HEK293 (cell line): ENCODE measurements around the gene SLAMF8.

ENCODE experiments used
- CTCF ChIP-seq: fragments of 450-650 bp; formaldehyde crosslinking; IDR thresholded peaks from 2 replicates; pipeline ENCODE4 v1.5.1; 2016; ENCODE audit warnings: missing biosample characterization, missing genetic modification characterization
- KLF16 ChIP-seq: fragments of 450-650 bp; formaldehyde crosslinking; IDR thresholded peaks from 2 replicates; pipeline ENCODE4 v1.5.1; 2017; ENCODE audit warnings: missing biosample characterization, missing genetic modification characterization
- PRDM1 ChIP-seq: fragments of 450-650 bp; formaldehyde crosslinking; IDR thresholded peaks from 2 replicates; pipeline ENCODE4; 2016; ENCODE audit warnings: missing biosample characterization, missing genetic modification characterization
- PRDM4 ChIP-seq: fragments of 450-650 bp; formaldehyde crosslinking; IDR thresholded peaks from 2 replicates; pipeline ENCODE4 v1.5.1; 2017; ENCODE audit warnings: missing biosample characterization, missing genetic modification characterization
- REST ChIP-seq: fragments of 450-650 bp; formaldehyde crosslinking; IDR thresholded peaks from 2 replicates; pipeline ENCODE4 v1.5.1; 2016; ENCODE audit warnings: missing biosample characterization, missing genetic modification characterization
- ZBTB7A ChIP-seq: fragments of 450-650 bp; formaldehyde crosslinking; IDR thresholded peaks from 2 replicates; pipeline ENCODE4 v1.5.1; 2016; ENCODE audit warnings: low read depth, missing biosample characterization, missing genetic modification characterization
- ZNF138 ChIP-seq: fragments of 450-650 bp; formaldehyde crosslinking; IDR thresholded peaks from 2 replicates; pipeline ENCODE4 v1.5.1; 2016; ENCODE audit warnings: missing biosample characterization, missing genetic modification characterization, borderline replicate concordance
- ZNF184 ChIP-seq: fragments of 450-650 bp; IDR thresholded peaks from 2 replicates; pipeline ENCODE4 v1.5.1; 2018; ENCODE audit warnings: missing biosample characterization, mild to moderate bottlenecking, missing genetic modification characterization
- ZNF629 ChIP-seq: fragments of 450-650 bp; formaldehyde crosslinking; IDR thresholded peaks from 2 replicates; pipeline ENCODE4 v1.5.1; 2017; ENCODE audit warnings: missing biosample characterization, missing genetic modification characterization
- ZSCAN4 ChIP-seq: fragments of 450-650 bp; formaldehyde crosslinking; IDR thresholded peaks from 2 replicates; pipeline ENCODE4 v1.5.1; 2017; ENCODE audit warnings: missing biosample characterization, missing genetic modification characterization
- ZSCAN5A ChIP-seq: fragments of 450-650 bp; formaldehyde crosslinking; IDR thresholded peaks from 2 replicates; pipeline ENCODE4 v1.5.1; 2016; ENCODE audit warnings: missing biosample characterization, missing genetic modification characterization

- TF ChIP-seq CTCF (tag by site-specific recombination): no peak
- TF ChIP-seq ZNF184 (tag by site-specific recombination): no peak
- TF ChIP-seq ZBTB7A (tag by site-specific recombination): no peak
- TF ChIP-seq PRDM1 (tag by site-specific recombination): no peak
- no peak for TF ChIP-seq ZNF629 (tag by site-specific recombination)
- TF ChIP-seq PRDM4 (tag by site-specific recombination): no peak
- no peak for TF ChIP-seq REST (tag by site-specific recombination)
- no peak for TF ChIP-seq KLF16
- no peak for TF ChIP-seq ZSCAN4 (tag by site-specific recombination)
- TF ChIP-seq ZNF138 (tag by site-specific recombination): no peak
- no peak for TF ChIP-seq ZSCAN5A (tag by site-specific recombination)
Measured at GRCh38 chr1:159853417-159854115, 26.9 kb downstream of the SLAMF8 start.
